A549 (cell line): ENCODE data around the gene PRKN. TPM values are rescaled to one million over a fixed set of nuclear protein-coding genes. Genes with fewer than 3 reads are reported as not detected.

Experiments used
- ATAC-seq, 2 experiments: fragments of 200-7000 bp in 1 of 2; fragments of >200 bp in 1 of 2; cut with Nextera tagmentation in 1 of 2; cut with Tn5 transposase in 1 of 2; 3 replicates each; pipeline versions ENCODE4 v1.8.0 to v1.9.1; 2018 to 2020; ENCODE audit warnings: mild to moderate bottlenecking in 1 of 2, moderate library complexity in 1 of 2
- CTCF ChIA-PET: fragments of 300-600 bp; sonication (Branson Sonifier 250); formaldehyde crosslinking; extraction: SDS; loops from one replicate; lab custom pipeline; 2021; ENCODE audit warnings: antibody characterized with exemption, inconsistent platforms; lab: Yijun Ruan, JAX
- POLR2A ChIA-PET: fragments of 350-600 bp; formaldehyde crosslinking; extraction: SDS; loops from one replicate; lab custom pipeline; 2021; ENCODE audit warnings: antibody characterized with exemption, inconsistent platforms; lab: Yijun Ruan, JAX
- DNase-seq, 2 experiments: peaks; one replicate each; pipeline versions ENCODE4 v3.0.0 to v3.0.0-alpha.2; 2011 to 2016; ENCODE audit warnings: low read depth in 1 of 2, low spot score in 1 of 2
- FAIRE-seq: peaks from 2 replicates; lab custom pipeline; 2011; peaks lifted over from hg19 to GRCh38; lab: Jason Lieb, UNC
- H3K27ac ChIP-seq, 2 experiments: fragments of >200 bp; sonication (Bioruptor Twin); formaldehyde crosslinking; 3 replicates each; pipeline ENCODE4 v1.5.1; 2016 to 2017
- H3K4me1 ChIP-seq: fragments of >200 bp; sonication (Bioruptor Twin); formaldehyde crosslinking; 3 replicates; pipeline ENCODE4 v1.6.1; 2016
- H3K4me2 ChIP-seq: fragments of >200 bp; sonication (Bioruptor Twin); formaldehyde crosslinking; 3 replicates; pipeline ENCODE4 v1.6.1; 2016
- H3K4me3 ChIP-seq: fragments of >200 bp; sonication (Bioruptor Twin); formaldehyde crosslinking; 3 replicates; pipeline ENCODE4 v1.5.1; 2016
- H3K9me3 ChIP-seq: fragments of >200 bp; sonication (Bioruptor Twin); formaldehyde crosslinking; 3 replicates; pipeline ENCODE4 v1.6.1; 2016
- BHLHE40 ChIP-seq: IDR thresholded peaks from 2 replicates; pipeline ENCODE4 v1.6.1; 2012; ENCODE audit warnings: low read depth, low read length, inconsistent platforms
- CBX2 ChIP-seq: fragments of 200-600 bp; sonication (generic); IDR thresholded peaks from 2 replicates; pipeline ENCODE4 v1.6.1; 2016; ENCODE audit warnings: low read depth, mild to moderate bottlenecking, borderline replicate concordance
- CEBPB ChIP-seq, 2 experiments: fragments of >200 bp in 1 of 2; sonication (Bioruptor Twin) in 1 of 2; formaldehyde crosslinking in 1 of 2; IDR thresholded peaks; 2 replicates each; pipeline ENCODE4 v1.6.1; 2012 to 2016
- CHD2 ChIP-seq: fragments of 150-350 bp; IDR thresholded peaks from 2 replicates; pipeline ENCODE4 v1.6.1; 2014; ENCODE audit warnings: low read length; ENCODE audit not compliant: partially characterized antibody
- EHF ChIP-seq: fragments of 250-450 bp; sonication (Bioruptor Pico); IDR thresholded peaks from 2 replicates; pipeline ENCODE4 v1.5.0; 2020; ENCODE audit warnings: mild to moderate bottlenecking
- EHMT2 ChIP-seq: fragments of 200-600 bp; sonication (generic); IDR thresholded peaks from 2 replicates; pipeline ENCODE4 v1.6.1; 2016; ENCODE audit warnings: antibody characterized with exemption, low read depth, mild to moderate bottlenecking, moderate library complexity
- ESRRA ChIP-seq: fragments of 150-350 bp; IDR thresholded peaks from 2 replicates; pipeline ENCODE4 v1.6.1; 2014; ENCODE audit warnings: mild to moderate bottlenecking, low read length, borderline replicate concordance
- FOSB ChIP-seq: fragments of 250-450 bp; sonication (Bioruptor Pico); IDR thresholded peaks from 2 replicates; pipeline ENCODE4 v1.5.0; 2020; ENCODE audit warnings: mild to moderate bottlenecking, moderate library complexity
- FOXS1 ChIP-seq: fragments of 250-450 bp; sonication (Bioruptor Pico); IDR thresholded peaks from 2 replicates; pipeline ENCODE4 v1.5.0; 2020; ENCODE audit warnings: mild to moderate bottlenecking, moderate library complexity
- HDAC2 ChIP-seq: fragments of 200-600 bp; sonication (generic); IDR thresholded peaks from 2 replicates; pipeline ENCODE4 v1.6.1; 2016
- MAZ ChIP-seq: fragments of 150-350 bp; IDR thresholded peaks from 2 replicates; pipeline ENCODE4 v1.6.1; 2014; ENCODE audit warnings: antibody characterized with exemption, low read depth, low read length, borderline replicate concordance
- NR3C1 ChIP-seq: fragments of >200 bp; sonication (Bioruptor Twin); formaldehyde crosslinking; IDR thresholded peaks from 3 replicates; pipeline ENCODE4 v1.6.1; 2017
- RFX5 ChIP-seq: fragments of 450-650 bp; IDR thresholded peaks from 2 replicates; pipeline ENCODE4 v1.7.1; 2014; ENCODE audit warnings: antibody characterized with exemption, mild to moderate bottlenecking, moderate library complexity
- RNF2 ChIP-seq: fragments of 200-600 bp; sonication (generic); IDR thresholded peaks from 2 replicates; pipeline ENCODE4 v1.6.1; 2016; ENCODE audit warnings: low read depth, mild to moderate bottlenecking, antibody characterized with exemption, moderate library complexity, borderline replicate concordance
- ZFP36 ChIP-seq: fragments of 450-650 bp; IDR thresholded peaks from 2 replicates; pipeline ENCODE4 v1.6.1; 2014; ENCODE audit warnings: borderline replicate concordance; ENCODE audit not compliant: partially characterized antibody
- WGBS: methylation state at CpG from one replicate; pipeline ENCODE4 v1.1.6; 2017; ENCODE audit errors: missing lambda C conversion rate; 5-methylcytosine and 5-hydroxymethylcytosine counted together
- polyA plus RNA-seq, 4 experiments: library from polyadenylated mRNA; depleted of rRNA in 3 of 4; stranded (reverse); fragments of >200 nt; fragmentation: RNase III in 1 of 4; extraction: RNeasy Plus Mini Kit Qiagen cat#74134 plus additional on column Dnase treatment in 1 of 4; gene quantifications; 2 replicates in 3 of 4; 3 replicates in 1 of 4; pipeline ENCODE4 v1.2.3, GENCODE V29; 2011 to 2017
- TF ChIP-seq, protein P1 (sequence below): fragments of >200 bp; sonication (Bioruptor Twin); formaldehyde crosslinking; IDR thresholded peaks from 2 replicates; pipeline ENCODE4 v1.6.1; 2016
- TF ChIP-seq, protein P2 (sequence below): IDR thresholded peaks from 2 replicates; pipeline ENCODE4 v1.6.1; 2012
- TF ChIP-seq, protein P3 (sequence below): fragments of 450-650 bp; IDR thresholded peaks from 2 replicates; pipeline ENCODE4 v1.6.1; 2014; ENCODE audit warnings: antibody characterized with exemption
- TF ChIP-seq, protein P4 (sequence below): IDR thresholded peaks from 2 replicates; pipeline ENCODE4 v1.6.1; 2012
- TF ChIP-seq, protein P5 (sequence below): fragments of >200 bp; sonication (Bioruptor Twin); formaldehyde crosslinking; IDR thresholded peaks from 3 replicates; pipeline ENCODE4 v1.6.1; 2016
- TF ChIP-seq, protein P6 (sequence below): fragments of 200-600 bp; sonication (generic); IDR thresholded peaks from 2 replicates; pipeline ENCODE4 v1.6.1; 2016; ENCODE audit warnings: antibody characterized with exemption, mild to moderate bottlenecking, moderate library complexity

PRKN gene
- polyA plus RNA-seq, 2 of the 4 experiments (the other 2 are of a cell fraction), result 0.36 to 0.39 TPM

DNA sequence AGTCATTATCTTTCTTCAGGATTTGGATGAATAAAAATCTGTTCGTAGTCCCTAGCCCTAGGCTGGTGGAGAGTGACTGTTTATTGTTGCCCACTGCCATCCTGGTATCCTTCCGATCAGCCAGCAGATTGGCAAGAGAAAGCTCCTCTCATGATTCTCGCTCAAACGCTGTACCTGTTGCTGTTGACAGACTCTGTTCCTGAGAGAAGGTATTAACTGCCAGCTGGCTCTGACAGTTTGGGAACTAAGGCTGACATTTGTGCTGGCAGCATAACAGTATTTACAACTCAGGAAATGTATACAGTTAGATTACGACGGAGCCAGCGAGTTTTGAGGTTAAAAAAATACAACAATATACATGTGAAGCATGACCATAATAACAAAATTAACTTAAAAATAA lies 674.5 kb downstream of the PRKN start:
- POLR2A ChIA-PET, result no interaction called here
- Histone ChIP-seq H3K4me1 (peaks cover 31% of the 10 kb centered on the region), H3K4me2 (no peak overlapping the region), H3K4me3 (no peak overlapping the region), H3K9me3 (no peaks in the 10 kb centered on the region), H3K27ac (no peak overlapping the region; a peak in 1 of 6 replicates)
- DNase-seq (no peak), ATAC-seq (no peak), FAIRE-seq (no peak)
- CTCF ChIA-PET, result no interaction called here
- TF ChIP-seq RFX5 (no peak), EHMT2 (no peak), RNF2 (no peak), CHD2 (no peak), FOXS1 (CRISPR knock-in tag) (no peak), MAZ (no peak)
- TF ChIP-seq, protein P1, sequence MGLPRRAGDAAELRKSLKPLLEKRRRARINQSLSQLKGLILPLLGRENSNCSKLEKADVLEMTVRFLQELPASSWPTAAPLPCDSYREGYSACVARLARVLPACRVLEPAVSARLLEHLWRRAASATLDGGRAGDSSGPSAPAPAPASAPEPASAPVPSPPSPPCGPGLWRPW, result no peak
- TF ChIP-seq, protein P2, sequence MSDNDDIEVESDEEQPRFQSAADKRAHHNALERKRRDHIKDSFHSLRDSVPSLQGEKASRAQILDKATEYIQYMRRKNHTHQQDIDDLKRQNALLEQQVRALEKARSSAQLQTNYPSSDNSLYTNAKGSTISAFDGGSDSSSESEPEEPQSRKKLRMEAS, result no peak
- WGBS, result 92% methylated on average over 7 of the region's 7 CpGs

DNA sequence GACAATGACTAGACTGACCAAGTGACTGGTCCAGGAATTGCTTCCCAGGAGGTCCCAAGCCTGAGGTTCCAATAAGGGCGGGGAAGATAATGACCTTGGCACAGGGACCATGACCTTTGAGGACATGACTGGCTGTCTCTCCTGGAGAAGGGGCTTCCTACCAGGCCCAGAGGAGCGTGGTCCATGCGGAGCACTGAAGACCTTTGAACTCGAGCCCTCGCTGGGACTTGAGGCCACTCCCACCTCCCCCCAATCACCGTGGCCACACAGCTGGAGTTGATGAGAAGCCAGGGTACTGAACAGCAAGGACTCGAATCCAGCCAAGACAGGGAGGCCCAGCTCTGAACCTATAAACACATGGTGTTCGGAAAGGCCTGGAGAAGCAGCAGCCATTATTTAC lies 677.0 kb downstream of the PRKN start:
- TF ChIP-seq, protein P3, sequence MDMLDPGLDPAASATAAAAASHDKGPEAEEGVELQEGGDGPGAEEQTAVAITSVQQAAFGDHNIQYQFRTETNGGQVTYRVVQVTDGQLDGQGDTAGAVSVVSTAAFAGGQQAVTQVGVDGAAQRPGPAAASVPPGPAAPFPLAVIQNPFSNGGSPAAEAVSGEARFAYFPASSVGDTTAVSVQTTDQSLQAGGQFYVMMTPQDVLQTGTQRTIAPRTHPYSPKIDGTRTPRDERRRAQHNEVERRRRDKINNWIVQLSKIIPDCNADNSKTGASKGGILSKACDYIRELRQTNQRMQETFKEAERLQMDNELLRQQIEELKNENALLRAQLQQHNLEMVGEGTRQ, result no peak
- TF ChIP-seq ZFP36, result no peak
- no peak for TF ChIP-seq CEBPB (IDR thresholded peaks at IDR 0.05)
- TF ChIP-seq, protein P4, sequence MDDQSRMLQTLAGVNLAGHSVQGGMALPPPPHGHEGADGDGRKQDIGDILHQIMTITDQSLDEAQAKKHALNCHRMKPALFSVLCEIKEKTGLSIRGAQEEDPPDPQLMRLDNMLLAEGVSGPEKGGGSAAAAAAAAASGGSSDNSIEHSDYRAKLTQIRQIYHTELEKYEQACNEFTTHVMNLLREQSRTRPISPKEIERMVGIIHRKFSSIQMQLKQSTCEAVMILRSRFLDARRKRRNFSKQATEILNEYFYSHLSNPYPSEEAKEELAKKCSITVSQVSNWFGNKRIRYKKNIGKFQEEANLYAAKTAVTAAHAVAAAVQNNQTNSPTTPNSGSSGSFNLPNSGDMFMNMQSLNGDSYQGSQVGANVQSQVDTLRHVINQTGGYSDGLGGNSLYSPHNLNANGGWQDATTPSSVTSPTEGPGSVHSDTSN, result no peak
- H3K27ac ChIP-seq, result no peak overlapping the region
- ATAC-seq (no peak), FAIRE-seq (no peak), DNase-seq (no peak)
- CTCF ChIA-PET, result no interaction called here
- no peak overlapping the region for H3K4me3 ChIP-seq
- H3K4me1 ChIP-seq, result peaks cover 7% of the 10 kb centered on the region; the same call in 2 of the 3 replicates
- POLR2A ChIA-PET, result no interaction called here
- WGBS, result 86% methylated on average over 8 of the region's 8 CpGs
- H3K4me2 ChIP-seq, result no peak overlapping the region
- no peaks in the 10 kb centered on the region for H3K9me3 ChIP-seq

DNA sequence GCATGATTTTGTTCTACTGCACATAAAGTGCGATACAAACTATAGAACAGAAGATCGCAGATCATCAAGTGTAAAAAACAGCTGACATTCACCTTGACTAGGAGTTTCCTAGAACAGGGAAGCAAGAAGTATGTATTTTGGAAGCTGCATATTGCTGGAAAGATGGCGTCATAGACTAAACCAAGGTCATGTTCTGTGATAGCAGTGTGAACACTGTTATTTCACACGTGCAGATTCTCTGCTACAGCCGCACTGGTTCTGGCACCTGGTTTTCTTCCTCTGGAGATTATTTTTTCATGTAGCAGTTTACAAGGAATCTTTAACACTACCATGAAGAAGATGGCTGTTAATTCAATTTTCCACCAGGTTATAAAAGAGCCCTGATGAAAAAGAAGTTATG lies 681.2 kb downstream of the PRKN start:
- Histone ChIP-seq H3K4me2 (no peak overlapping the region), H3K4me3 (no peak overlapping the region), H3K27ac (no peak overlapping the region), H3K4me1 (no peaks in the 10 kb centered on the region), H3K9me3 (no peaks in the 10 kb centered on the region)
- DNase-seq (no peak), ATAC-seq (no peak), FAIRE-seq (no peak)
- ChIA-PET POLR2A (no interaction called here), CTCF (no interaction called here)
- TF ChIP-seq, protein P3, result no peak
- TF ChIP-seq CHD2, result no peak
- no peak for TF ChIP-seq EHF (CRISPR knock-in tag)
- TF ChIP-seq, protein P5, sequence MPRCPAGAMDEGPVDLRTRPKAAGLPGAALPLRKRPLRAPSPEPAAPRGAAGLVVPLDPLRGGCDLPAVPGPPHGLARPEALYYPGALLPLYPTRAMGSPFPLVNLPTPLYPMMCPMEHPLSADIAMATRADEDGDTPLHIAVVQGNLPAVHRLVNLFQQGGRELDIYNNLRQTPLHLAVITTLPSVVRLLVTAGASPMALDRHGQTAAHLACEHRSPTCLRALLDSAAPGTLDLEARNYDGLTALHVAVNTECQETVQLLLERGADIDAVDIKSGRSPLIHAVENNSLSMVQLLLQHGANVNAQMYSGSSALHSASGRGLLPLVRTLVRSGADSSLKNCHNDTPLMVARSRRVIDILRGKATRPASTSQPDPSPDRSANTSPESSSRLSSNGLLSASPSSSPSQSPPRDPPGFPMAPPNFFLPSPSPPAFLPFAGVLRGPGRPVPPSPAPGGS, result no peak
- no peak for TF ChIP-seq FOXS1 (CRISPR knock-in tag)
- no peak for TF ChIP-seq BHLHE40
- TF ChIP-seq NR3C1, result no peak
- no peak for TF ChIP-seq HDAC2
- TF ChIP-seq CBX2, result no peak
- TF ChIP-seq ESRRA, result no peak
- TF ChIP-seq, protein P6, sequence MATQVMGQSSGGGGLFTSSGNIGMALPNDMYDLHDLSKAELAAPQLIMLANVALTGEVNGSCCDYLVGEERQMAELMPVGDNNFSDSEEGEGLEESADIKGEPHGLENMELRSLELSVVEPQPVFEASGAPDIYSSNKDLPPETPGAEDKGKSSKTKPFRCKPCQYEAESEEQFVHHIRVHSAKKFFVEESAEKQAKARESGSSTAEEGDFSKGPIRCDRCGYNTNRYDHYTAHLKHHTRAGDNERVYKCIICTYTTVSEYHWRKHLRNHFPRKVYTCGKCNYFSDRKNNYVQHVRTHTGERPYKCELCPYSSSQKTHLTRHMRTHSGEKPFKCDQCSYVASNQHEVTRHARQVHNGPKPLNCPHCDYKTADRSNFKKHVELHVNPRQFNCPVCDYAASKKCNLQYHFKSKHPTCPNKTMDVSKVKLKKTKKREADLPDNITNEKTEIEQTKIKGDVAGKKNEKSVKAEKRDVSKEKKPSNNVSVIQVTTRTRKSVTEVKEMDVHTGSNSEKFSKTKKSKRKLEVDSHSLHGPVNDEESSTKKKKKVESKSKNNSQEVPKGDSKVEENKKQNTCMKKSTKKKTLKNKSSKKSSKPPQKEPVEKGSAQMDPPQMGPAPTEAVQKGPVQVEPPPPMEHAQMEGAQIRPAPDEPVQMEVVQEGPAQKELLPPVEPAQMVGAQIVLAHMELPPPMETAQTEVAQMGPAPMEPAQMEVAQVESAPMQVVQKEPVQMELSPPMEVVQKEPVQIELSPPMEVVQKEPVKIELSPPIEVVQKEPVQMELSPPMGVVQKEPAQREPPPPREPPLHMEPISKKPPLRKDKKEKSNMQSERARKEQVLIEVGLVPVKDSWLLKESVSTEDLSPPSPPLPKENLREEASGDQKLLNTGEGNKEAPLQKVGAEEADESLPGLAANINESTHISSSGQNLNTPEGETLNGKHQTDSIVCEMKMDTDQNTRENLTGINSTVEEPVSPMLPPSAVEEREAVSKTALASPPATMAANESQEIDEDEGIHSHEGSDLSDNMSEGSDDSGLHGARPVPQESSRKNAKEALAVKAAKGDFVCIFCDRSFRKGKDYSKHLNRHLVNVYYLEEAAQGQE, result no peak
- no peak for TF ChIP-seq RFX5
- TF ChIP-seq FOSB, result no peak
- 85% methylated on average over 5 of the region's 5 CpGs for WGBS
